ENCODE measurements around the gene RASA1.
A peak's percentile ranks its signal among the peaks of the same experiment; 100 is the strongest.
"Not testable (repeated sequence)": the region's sequence is repeated elsewhere in the genome, so short reads cannot be mapped to it uniquely, and the experiment has no call there.

The RASA1 gene

DNA sequence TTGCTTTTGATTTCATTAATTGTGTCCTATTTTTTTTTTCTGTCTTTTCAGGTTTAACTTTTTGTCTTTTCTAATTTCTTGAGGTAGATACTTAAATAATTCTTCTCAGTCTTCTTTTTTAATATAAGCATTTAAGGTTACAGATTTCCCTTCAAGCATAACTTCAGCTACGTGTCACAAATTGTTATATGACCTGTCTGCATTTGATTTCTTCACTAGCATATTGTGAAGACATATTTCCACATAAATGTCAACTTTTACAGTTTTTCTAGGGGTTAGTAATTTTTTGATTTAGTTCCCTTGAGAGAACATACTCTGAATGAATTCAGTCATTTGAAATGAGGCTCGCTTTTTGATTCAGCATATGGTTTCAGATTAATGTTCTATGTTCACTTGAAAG, 35.6 kb downstream of the RASA1 start:
- in situ Hi-C loops (cut with MboI; ENCODE audit: low sequenced_read_pairs), result no loop called here
- Histone ChIP-seq H3K4me1 (peaks cover 4% of the 10 kb centered on the region), H3K9me3 (no peaks in the 10 kb centered on the region), H3K36me3 (replicated peaks) (no peaks in the 10 kb centered on the region; the same call in none of the 2 replicates), H3K4me3 (no peak overlapping the region), H3K27me3 (ENCODE audit: low read depth) (no peaks in the 10 kb centered on the region)
- DNase-seq (ENCODE audit: low spot score in 2 of 2), result no peak

DNA sequence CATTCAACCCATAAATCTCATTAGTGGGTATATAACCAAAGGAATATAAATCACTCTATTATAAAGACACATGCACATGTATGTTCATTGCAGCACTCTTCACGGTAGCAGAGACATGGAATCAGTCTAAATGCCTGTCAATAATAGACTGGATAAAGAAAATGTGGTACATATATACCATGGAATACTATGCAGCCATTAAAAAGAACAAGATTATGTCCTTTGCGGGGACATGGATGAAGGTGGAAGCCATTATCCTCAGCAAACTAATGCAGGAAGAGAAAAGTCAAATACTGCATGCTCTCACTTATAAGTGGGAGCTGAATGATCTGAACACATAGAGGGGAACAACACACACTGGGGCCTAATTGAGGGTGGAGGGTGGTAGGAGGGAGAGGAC, 38.4 kb downstream of the RASA1 start:
- H3K36me3 ChIP-seq (replicated peaks); H3K9me3 ChIP-seq; H3K27me3 ChIP-seq (ENCODE audit: low read depth); H3K4me3 ChIP-seq; in situ Hi-C loops (cut with MboI; ENCODE audit: low sequenced_read_pairs); H3K4me1 ChIP-seq; DNase-seq (ENCODE audit: low spot score in 2 of 2): not testable (repeated sequence)

DNA sequence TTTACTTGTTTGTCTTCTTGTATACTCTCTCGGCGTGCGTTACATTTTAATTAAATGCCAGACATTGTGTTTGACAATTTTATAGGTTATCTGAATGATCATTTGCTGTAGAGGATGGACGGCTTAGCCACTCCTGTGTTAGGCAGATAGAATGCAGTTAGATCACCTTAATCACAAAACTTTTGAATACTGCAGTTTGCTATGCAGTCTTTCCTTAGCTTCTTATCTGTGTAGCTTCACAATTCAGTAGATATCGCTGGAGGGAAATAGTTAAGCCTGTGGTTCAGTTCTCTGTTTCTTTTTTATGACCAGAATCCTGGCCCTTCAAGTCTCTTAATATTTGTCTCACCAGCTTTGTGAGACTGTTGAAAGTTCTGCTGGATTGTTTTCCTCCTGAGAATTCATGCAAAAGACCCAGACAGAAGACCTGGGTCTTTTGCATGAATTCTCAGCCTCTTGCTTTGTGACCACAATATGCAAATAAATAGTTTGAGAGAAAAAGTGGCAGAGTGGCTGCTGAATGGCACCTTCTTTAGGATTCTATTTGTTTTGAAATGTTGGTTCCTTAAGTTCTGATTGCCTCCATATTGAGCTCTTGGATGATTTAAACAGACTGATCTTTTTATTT, 40.2 kb downstream of the RASA1 start:
- peak in 1 of 2 experiments; percentile 46 for DNase-seq (ENCODE audit: low spot score in 2 of 2)
- Histone ChIP-seq H3K36me3 (replicated peaks) (no peaks in the 10 kb centered on the region; the same call in none of the 2 replicates), H3K4me3 (no peak overlapping the region), H3K4me1 (peaks cover 8% of the 10 kb centered on the region), H3K9me3 (no peaks in the 10 kb centered on the region), H3K27me3 (ENCODE audit: low read depth) (no peaks in the 10 kb centered on the region)
- in situ Hi-C loops (cut with MboI; ENCODE audit: low sequenced_read_pairs), result no loop called here

DNA sequence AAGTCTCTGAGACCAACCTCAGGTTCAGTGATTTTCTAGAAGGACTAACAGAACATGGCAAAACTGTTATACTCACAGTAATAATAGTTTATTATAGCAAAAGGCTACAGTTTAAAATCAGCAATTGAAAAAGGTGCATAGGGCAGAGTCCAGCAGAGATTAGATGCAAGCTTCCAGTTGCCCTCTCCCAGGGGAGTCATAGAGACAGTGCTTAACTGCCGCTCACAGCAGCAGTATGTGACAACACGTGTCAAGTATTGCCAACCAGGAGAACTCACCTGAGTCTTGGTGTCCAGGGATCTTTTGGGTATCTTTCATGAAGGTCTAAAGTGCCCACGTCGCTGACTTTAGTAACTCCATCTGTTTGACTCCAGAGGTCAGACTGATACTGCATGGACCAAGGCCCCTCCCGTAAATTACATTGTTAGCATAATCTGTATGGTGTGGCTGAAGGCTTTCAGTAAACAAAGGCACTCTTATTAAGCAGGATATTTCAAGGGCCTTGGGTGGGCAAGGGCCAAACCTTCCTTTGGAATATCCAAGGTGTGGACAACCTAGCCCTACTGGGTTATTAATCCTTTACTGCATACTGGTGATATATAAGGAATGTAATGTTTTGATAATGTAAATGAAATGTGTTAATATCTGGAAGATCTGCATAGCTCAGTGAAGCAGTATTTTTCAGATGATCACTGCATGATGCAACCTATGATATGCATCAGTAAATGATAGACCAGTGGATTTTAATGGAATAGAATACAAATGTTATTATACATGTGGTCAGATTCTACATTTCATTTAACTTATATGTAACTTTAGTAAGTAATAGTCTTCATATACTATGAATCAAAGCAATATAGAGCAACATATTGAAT, 44.0 kb downstream of the RASA1 start:
- in situ Hi-C loops (cut with MboI; ENCODE audit: low sequenced_read_pairs), result no loop called here
- Histone ChIP-seq H3K4me3 (no peak overlapping the region), H3K9me3 (no peaks in the 10 kb centered on the region), H3K27me3 (ENCODE audit: low read depth) (no peaks in the 10 kb centered on the region), H3K4me1 (peaks cover 8% of the 10 kb centered on the region), H3K36me3 (replicated peaks) (no peaks in the 10 kb centered on the region)
- peak in 1 of 2 experiments; percentile 12 for DNase-seq (ENCODE audit: low spot score in 2 of 2)

DNA sequence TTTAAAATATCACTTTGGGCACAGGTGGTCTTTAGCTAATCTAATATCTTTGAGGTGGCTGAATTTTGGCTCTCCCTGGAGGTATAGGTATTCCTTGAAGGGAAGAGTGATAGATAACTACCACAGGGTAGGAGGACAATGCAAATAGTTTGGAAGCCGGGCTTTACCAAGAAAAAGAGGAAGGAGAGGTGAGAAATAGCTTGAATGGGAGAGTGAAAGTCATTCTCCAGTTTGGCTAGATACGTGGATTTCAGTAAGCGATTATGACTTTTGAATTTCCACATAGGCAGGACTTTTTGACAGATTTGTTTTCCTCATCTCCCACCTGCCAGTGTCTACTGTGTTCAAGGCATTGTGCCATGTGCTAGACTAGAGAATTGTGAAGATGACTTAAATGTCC, 45.5 kb downstream of the RASA1 start:
- Histone ChIP-seq H3K4me3 (no peak overlapping the region), H3K27me3 (ENCODE audit: low read depth) (no peaks in the 10 kb centered on the region), H3K9me3 (no peaks in the 10 kb centered on the region), H3K36me3 (replicated peaks) (no peaks in the 10 kb centered on the region), H3K4me1 (peaks cover 4% of the 10 kb centered on the region; the same call in 1 of the 2 replicates)
- in situ Hi-C loops (cut with MboI; ENCODE audit: low sequenced_read_pairs), result no loop called here
- DNase-seq (ENCODE audit: low spot score in 2 of 2), result no peak

- Histone ChIP-seq H3K4me1 (no peaks in the 10 kb centered on the region), H3K9me3 (peaks cover 2% of the 10 kb centered on the region; the same call in 1 of the 2 replicates), H3K4me3 (no peak overlapping the region), H3K36me3 (replicated peaks) (no peaks in the 10 kb centered on the region), H3K27me3 (ENCODE audit: low read depth) (no peaks in the 10 kb centered on the region)
- DNase-seq (ENCODE audit: low spot score in 2 of 2), result no peak
- in situ Hi-C loops (cut with MboI; ENCODE audit: low sequenced_read_pairs), result no loop called here
Observed at GRCh38 chr5:87319469-87319868, 51.8 kb downstream of the RASA1 start.

DNA sequence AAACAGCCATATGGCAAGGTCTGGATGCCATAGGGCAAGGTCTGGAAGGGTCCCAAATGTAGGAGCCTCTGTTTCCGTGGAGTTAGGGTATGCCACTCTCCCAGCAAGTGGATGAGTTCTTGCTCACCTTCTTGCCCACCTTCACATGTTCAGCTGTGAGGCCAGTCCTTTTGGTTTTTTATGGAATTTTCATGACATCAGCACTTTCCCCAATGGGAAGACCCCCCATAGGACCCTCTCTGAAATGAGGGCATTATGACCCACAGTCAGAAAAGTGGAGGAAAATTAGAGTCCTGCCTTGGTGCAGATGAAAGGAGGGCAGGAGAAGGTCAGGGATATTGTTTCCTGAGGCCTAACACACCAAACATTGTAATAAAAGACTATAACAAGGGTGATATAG, 53.9 kb downstream of the RASA1 start:
- H3K9me3 ChIP-seq, result peaks cover 2% of the 10 kb centered on the region; the same call in 1 of the 2 replicates
- H3K36me3 ChIP-seq (replicated peaks), result no peaks in the 10 kb centered on the region
- DNase-seq (ENCODE audit: low spot score in 2 of 2), result no peak
- in situ Hi-C loops (cut with MboI; ENCODE audit: low sequenced_read_pairs), result no loop called here
- no peaks in the 10 kb centered on the region for H3K27me3 ChIP-seq (ENCODE audit: low read depth)
- H3K4me3 ChIP-seq, result no peak overlapping the region
- H3K4me1 ChIP-seq, result no peaks in the 10 kb centered on the region

- Histone ChIP-seq H3K9me3 (peaks cover 2% of the 10 kb centered on the region; the same call in 1 of the 2 replicates), H3K4me3 (no peak overlapping the region)
- in situ Hi-C loops (cut with MboI; ENCODE audit: low sequenced_read_pairs), result no loop called here
Observed at GRCh38 chr5:87322381-87322780, 54.7 kb downstream of the RASA1 start.

GRCh38 chr5:87327998-87328397, 60.3 kb downstream of the RASA1 start:
- Histone ChIP-seq H3K27me3 (ENCODE audit: low read depth) (no peaks in the 10 kb centered on the region), H3K4me1 (peaks cover 15% of the 10 kb centered on the region), H3K36me3 (replicated peaks) (no peaks in the 10 kb centered on the region), H3K9me3 (no peaks in the 10 kb centered on the region), H3K4me3 (no peak overlapping the region)
- DNase-seq (ENCODE audit: low spot score in 2 of 2), result no peak
- in situ Hi-C loops (cut with MboI; ENCODE audit: low sequenced_read_pairs), result no loop called here

More at GRCh38 chr5:87322381-87322780, 54.7 kb downstream of the RASA1 start:
- H3K36me3 ChIP-seq (replicated peaks), result no peaks in the 10 kb centered on the region
- H3K4me1 ChIP-seq, result no peaks in the 10 kb centered on the region
- no peak for DNase-seq (ENCODE audit: low spot score in 2 of 2)
- H3K27me3 ChIP-seq (ENCODE audit: low read depth), result no peaks in the 10 kb centered on the region

GRCh38 chr5:87329114-87329513, 61.4 kb downstream of the RASA1 start:
- Histone ChIP-seq H3K9me3 (no peaks in the 10 kb centered on the region), H3K27me3 (ENCODE audit: low read depth) (no peaks in the 10 kb centered on the region), H3K4me3 (no peak overlapping the region), H3K4me1 (peaks cover 24% of the 10 kb centered on the region), H3K36me3 (replicated peaks) (no peaks in the 10 kb centered on the region)
- DNase-seq (ENCODE audit: low spot score in 2 of 2), result no peak
- in situ Hi-C loops (cut with MboI; ENCODE audit: low sequenced_read_pairs), result no loop called here

GRCh38 chr5:87339986-87340385, 72.3 kb downstream of the RASA1 start:
- H3K4me1 ChIP-seq, result no peaks in the 10 kb centered on the region
- DNase-seq (ENCODE audit: low spot score in 2 of 2), result no peak
- in situ Hi-C loops (cut with MboI; ENCODE audit: low sequenced_read_pairs), result no loop called here
- no peak overlapping the region for H3K4me3 ChIP-seq
- H3K9me3 ChIP-seq, result no peaks in the 10 kb centered on the region
- no peaks in the 10 kb centered on the region for H3K27me3 ChIP-seq (ENCODE audit: low read depth)
- peaks cover 7% of the 10 kb centered on the region; the same call in 1 of the 2 replicates for H3K36me3 ChIP-seq (replicated peaks)

GRCh38 chr5:87340716-87341115, 73.0 kb downstream of the RASA1 start:
- no peak overlapping the region for H3K4me3 ChIP-seq
- no peaks in the 10 kb centered on the region for H3K27me3 ChIP-seq (ENCODE audit: low read depth)
- no peaks in the 10 kb centered on the region for H3K9me3 ChIP-seq
- no peak for DNase-seq (ENCODE audit: low spot score in 2 of 2)
- H3K36me3 ChIP-seq (replicated peaks), result peaks cover 7% of the 10 kb centered on the region; the same call in 1 of the 2 replicates
- no peaks in the 10 kb centered on the region for H3K4me1 ChIP-seq
- in situ Hi-C loops (cut with MboI; ENCODE audit: low sequenced_read_pairs), result no loop called here

DNA sequence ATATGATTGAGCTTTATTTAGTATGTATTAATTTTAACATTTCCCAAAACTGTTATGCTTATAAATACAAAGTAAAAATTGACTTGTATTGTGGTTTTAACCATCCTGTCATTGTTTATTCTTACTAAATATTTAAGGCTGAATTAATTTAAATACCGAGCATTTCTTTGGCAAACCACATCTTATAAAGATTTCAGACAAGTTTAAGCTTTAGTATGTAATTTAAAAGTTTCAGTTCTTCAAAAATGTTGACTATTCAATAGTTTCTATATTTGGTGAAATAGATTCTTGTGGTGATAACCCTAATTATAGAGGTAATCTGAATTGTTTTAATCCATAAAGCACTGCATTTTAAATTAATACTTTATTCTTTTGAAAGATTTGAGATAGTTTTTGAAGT, 79.6 kb downstream of the RASA1 start:
- H3K36me3 ChIP-seq (replicated peaks), result peaks cover 7% of the 10 kb centered on the region; the same call in 1 of the 2 replicates
- H3K9me3 ChIP-seq, result no peaks in the 10 kb centered on the region
- in situ Hi-C loops (cut with MboI; ENCODE audit: low sequenced_read_pairs), result no loop called here
- no peaks in the 10 kb centered on the region for H3K27me3 ChIP-seq (ENCODE audit: low read depth)
- H3K4me1 ChIP-seq, result no peaks in the 10 kb centered on the region
- no peak overlapping the region for H3K4me3 ChIP-seq
- no peak for DNase-seq (ENCODE audit: low spot score in 2 of 2)

DNA sequence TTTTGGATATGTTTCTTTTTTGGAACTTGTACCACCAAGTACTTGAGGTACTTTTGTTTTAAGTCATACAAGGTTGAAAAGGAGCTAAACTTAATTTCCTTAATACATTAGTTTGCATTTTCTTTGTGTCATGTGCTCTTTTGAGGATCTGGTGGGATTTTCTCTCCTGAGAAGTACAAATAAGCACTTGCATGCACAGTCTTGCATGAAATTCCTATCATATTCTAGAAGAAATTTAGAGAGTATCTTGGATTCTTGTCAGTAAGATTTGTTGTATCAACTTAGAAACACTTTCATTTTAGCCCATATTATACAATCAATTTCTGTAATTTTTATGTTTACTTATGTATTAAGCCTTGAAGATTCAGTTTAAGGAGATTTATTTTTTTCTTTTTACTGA, 80.2 kb downstream of the RASA1 start:
- in situ Hi-C loops (cut with MboI; ENCODE audit: low sequenced_read_pairs), result no loop called here
- DNase-seq (ENCODE audit: low spot score in 2 of 2), result no peak
- peaks cover 7% of the 10 kb centered on the region; the same call in 1 of the 2 replicates for H3K36me3 ChIP-seq (replicated peaks)
- no peaks in the 10 kb centered on the region for H3K4me1 ChIP-seq
- H3K9me3 ChIP-seq, result no peaks in the 10 kb centered on the region
- H3K4me3 ChIP-seq, result no peak overlapping the region
- H3K27me3 ChIP-seq (ENCODE audit: low read depth), result no peaks in the 10 kb centered on the region

Measured in HAP-1 (cell line).